Measurements from ENCODE around the gene ZNF480.
"Not testable (repeated sequence)": the region's sequence is repeated elsewhere in the genome, so short reads cannot be mapped to it uniquely, and the experiment has no call there.

ZNF480 gene
- 34.1 to 44.4 (median 36.3) reads per million in 4 experiments for total RNA-seq

GRCh38 chr19:52296773-52297600, at the start of gene ZNF480:
ZNF480 (plus strand) TSS chr19:52297169; CDS start chr19:52300413, 3,244 bp downstream.
- DNase-seq = peak; percentile 86

DNA sequence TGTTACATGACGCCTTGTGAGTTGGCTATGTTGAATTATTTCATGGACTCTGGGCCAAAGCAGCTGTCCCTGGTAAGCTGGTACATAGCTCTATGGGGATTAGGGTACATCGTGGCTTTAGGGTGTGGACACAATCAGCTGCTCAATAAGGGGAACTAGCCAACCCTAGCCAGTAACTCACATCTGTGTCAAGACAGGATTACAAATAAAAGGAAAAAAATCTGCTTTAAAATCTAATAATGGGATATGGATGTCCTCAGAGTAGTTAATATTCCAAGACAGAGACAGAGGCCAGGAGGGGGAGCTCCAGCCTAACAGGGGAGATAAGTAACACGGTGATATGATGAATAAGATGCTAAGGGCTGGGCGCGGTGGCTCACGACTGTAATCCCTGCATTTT, 48.7 kb upstream of the ZNF480 start:
- DNase-seq = peak; percentile 48

DNA sequence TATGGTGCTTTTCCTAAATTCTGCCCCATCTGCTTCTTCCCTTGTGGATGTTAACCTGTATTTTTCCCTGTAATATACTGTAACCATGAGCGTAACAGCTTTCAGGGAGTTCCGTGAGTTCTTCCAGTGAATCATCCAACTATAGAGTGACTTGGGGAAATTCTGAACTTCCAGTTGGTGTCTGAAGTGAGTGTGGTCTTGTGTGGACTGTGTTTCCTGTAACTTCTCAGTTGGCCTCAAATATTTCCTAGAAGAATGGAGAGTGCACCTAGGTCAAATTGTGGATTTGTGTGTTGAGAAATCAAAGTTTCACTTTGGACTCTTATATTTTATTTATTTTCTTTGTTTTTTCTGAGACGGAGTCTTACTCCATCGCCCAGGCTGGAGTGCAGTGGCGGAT, 38.5 kb upstream of the ZNF480 start:
- no peak for DNase-seq

GRCh38 chr19:52265556-52265955, 31.4 kb upstream of the ZNF480 start:
- not testable (repeated sequence) for DNase-seq

GRCh38 chr19:52269338-52270261, 27.4 kb upstream of the ZNF480 start, which contains the start of gene ZNF766:
ZNF766 (plus strand) TSS chr19:52269587; CDS start chr19:52269614, 27 bp downstream.
- DNase-seq = peak; percentile 92

GRCh38 chr19:52270266-52270885, 26.6 kb upstream of the ZNF480 start:
- no peak for DNase-seq

- DNase-seq = no peak
Measured at GRCh38 chr19:52273301-52273700, 23.7 kb upstream of the ZNF480 start.

- no peak for DNase-seq
Measured at GRCh38 chr19:52274191-52274590, 22.8 kb upstream of the ZNF480 start.

- DNase-seq = no peak
Measured at GRCh38 chr19:52275988-52276387, 21.0 kb upstream of the ZNF480 start.

DNA sequence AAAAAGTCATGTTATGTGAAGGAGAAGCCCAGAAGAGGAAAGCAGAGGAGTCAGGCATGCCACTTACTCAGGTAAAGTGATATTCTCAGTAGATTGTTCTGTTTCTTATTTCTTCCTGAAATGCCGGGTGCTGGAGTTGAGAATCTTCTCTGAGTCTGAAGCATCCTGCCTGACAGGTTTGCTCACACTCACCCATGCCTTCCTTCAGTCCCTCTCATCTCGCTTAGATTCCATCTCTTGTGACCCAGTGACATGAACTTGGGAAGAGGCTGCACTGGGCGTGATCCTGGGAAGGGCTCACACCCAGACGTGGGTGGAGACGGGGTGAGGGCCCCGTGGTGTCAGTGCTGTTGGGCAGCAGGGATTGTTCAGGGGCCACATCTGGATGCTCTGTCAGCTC, 19.5 kb upstream of the ZNF480 start:
- DNase-seq = no peak

- DNase-seq = no peak
Measured at GRCh38 chr19:52286256-52286655, 10.7 kb upstream of the ZNF480 start.

DNA sequence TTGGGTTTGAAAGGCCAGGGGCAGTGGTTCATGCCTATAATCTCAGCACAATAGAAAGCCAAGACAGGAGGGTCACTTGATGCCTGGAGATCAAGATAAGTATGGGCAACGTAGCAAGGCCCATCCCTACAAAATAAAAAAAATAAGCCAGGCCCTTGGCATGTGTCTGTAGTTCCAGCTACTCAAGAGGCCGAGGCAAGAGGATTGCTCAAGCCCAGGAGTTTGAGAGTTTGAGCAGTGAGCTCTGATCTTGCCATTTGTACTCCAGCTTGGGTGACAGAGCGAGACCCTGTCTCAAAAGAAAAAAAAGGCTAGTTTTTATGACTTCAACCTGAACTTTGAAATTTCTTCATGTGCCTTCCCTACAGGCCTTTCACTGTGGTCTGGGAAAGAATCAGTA, 5.2 kb upstream of the ZNF480 start:
- DNase-seq = no peak

- not testable (repeated sequence) for DNase-seq
Measured at GRCh38 chr19:52292946-52293345, 4.0 kb upstream of the ZNF480 start.

DNA sequence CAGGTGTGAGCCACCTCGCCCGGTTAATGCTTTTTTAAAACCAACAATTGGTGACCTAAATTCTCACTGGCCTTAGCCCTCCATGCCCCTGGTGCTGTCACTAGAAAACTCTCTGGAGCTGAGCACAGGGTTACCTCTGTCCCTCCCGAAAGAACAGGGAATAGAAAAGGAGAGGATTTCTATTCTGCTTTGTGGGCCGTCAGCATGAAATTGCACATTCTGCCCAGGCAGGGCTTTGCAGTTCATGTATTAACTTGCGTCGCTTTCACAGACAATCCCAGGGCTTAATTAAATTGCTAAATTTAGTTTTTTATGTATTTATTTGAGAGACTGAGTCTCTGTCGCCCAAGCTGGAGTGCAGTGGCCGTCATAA, 583 bp upstream of the ZNF480 start:
- DNase-seq = no peak

- DNase-seq = no peak
Measured at GRCh38 chr19:52297601-52298364, 814 bp downstream of the ZNF480 start.

- no peak for DNase-seq
Measured at GRCh38 chr19:52307275-52307674, 10.3 kb downstream of the ZNF480 start.

DNA sequence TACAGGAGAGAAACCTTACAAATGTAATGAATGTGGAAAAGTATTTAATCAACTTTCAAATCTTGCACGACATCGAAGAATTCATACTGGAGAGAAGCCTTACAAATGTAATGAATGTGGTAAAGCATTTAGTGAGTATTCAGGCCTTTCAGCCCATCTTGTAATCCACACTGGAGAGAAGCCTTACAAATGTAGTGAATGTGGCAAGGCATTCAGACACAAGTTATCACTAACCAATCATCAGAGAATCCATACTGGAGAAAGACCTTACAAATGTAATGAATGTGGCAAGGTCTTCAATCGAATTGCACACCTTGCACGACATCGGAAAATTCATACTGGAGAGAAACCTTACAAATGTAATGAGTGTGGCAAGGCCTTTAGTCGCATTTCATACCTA, 25.5 kb downstream of the ZNF480 start:
- DNase-seq = no peak

GRCh38 chr19:52331757-52332156, 34.8 kb downstream of the ZNF480 start:
- DNase-seq = no peak

- DNase-seq = no peak
Measured at GRCh38 chr19:52335768-52336116, 38.8 kb downstream of the ZNF480 start.

DNA sequence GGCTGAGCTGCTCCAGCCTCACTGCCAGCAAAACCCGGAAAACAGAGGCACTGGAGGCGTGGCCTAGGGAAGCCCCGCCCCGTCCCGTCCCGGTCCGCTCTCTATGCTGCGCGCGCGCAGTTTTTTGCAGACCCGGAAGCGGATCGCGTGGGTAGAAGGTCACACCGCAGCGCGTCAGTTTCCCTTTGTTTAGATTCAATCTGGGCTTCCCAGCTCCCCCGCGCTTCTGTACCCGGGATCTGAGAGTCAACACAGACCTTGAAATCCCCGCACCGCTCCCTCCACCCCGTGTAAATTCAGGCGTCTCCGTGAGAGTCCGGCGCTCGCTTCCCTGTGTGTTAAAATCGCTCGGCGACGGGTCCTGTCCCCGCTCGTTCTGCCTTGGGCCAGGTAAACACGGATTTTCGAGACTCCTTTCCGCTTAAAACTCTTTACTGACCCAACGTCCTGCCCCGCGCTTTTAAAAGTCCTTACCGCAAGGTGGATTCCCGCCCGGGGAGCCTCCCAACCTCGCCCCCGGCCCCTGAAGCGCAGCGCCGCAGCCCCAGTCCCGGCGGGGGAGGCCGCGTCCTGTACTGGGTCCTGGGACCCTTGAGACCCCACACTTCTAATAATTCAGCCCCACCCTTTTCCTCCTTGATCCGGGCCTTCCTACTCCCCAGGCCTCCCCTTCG, 39.3 kb downstream of the ZNF480 start, which contains the start of gene ZNF610:
TSS of gene ZNF610 (plus strand) at position 127 of the 674 bp plus-strand sequence. CDS start 12,930 bp downstream, outside the sequence.
- peak; percentile 80 for DNase-seq

GRCh38 chr19:52336791-52337381, 39.9 kb downstream of the ZNF480 start:
- no peak for DNase-seq
